MCF 10A (cell line): ENCODE data around the gene ARL5C. TPM values are rescaled to one million over a fixed set of nuclear protein-coding genes. Genes with fewer than 3 reads are reported as not detected.

Experiments
- BruUV-seq: library from RNA; stranded (reverse); fragments of 400-500 nt; replicated peaks from 2 replicates; lab custom pipeline; 2021; lab: Mats Ljungman, UMichigan
- CTCF ChIA-PET: fragments of 300-600 bp; sonication (Branson Sonifier 250); formaldehyde crosslinking; extraction: SDS; loops from one replicate; lab custom pipeline; 2021; ENCODE audit warnings: antibody characterized with exemption, inconsistent platforms; lab: Yijun Ruan, JAX
- POLR2A ChIA-PET: fragments of 300-600, 350-650 bp; sonication (Branson Sonifier 250); formaldehyde crosslinking; extraction: SDS; loops from one replicate; lab custom pipeline; 2020; ENCODE audit warnings: antibody characterized with exemption, inconsistent platforms; lab: Yijun Ruan, JAX
- DNase-seq: peaks from one replicate; pipeline ENCODE4 v3.0.0-alpha.2; 2018; ENCODE audit not compliant: unreplicated experiment
- H3K27ac Mint-ChIP-seq: one replicate; pipeline ENCODE4 v1.8.0; 2022; ENCODE audit warnings: mild to moderate bottlenecking, low read depth, mixed read lengths; ENCODE audit not compliant: unreplicated experiment
- H3K27me3 Mint-ChIP-seq: one replicate; pipeline ENCODE4 v1.8.0; 2022; ENCODE audit warnings: mixed read lengths; ENCODE audit not compliant: insufficient read depth, unreplicated experiment
- H3K36me3 Mint-ChIP-seq: one replicate; pipeline ENCODE4 v1.8.0; 2022; ENCODE audit warnings: mild to moderate bottlenecking, moderate library complexity, mixed read lengths; ENCODE audit not compliant: insufficient read depth, unreplicated experiment
- H3K4me1 Mint-ChIP-seq: one replicate; pipeline ENCODE4 v1.8.0; 2022; ENCODE audit warnings: mixed read lengths; ENCODE audit not compliant: insufficient read depth, unreplicated experiment
- H3K4me3 Mint-ChIP-seq: one replicate; pipeline ENCODE4 v1.8.0; 2022; ENCODE audit warnings: mild to moderate bottlenecking, moderate library complexity, mixed read lengths; ENCODE audit not compliant: unreplicated experiment
- H3K9me3 Mint-ChIP-seq: one replicate; pipeline ENCODE4 v1.8.0; 2022; ENCODE audit warnings: mixed read lengths; ENCODE audit not compliant: unreplicated experiment
- CTCF ChIP-seq: fragments of 200-600 bp; IDR thresholded peaks from one replicate; pipeline ENCODE4 v1.8.0; 2022; ENCODE audit warnings: antibody characterized with exemption, mild to moderate bottlenecking; ENCODE audit not compliant: unreplicated experiment
- intact Hi-C: fragments of 100-400 bp; cut with micrococcal nuclease; formaldehyde crosslinking; loops from 2 replicates; pipeline ENCODE4 v1.14.1; 2022
- total RNA-seq: library from RNA; stranded (reverse); gene quantifications from 2 replicates; pipeline ENCODE4 v1.2.3, GENCODE V29; 2022

ARL5C gene
- total RNA-seq, 1 experiment from 2014 or later: not detected

- ChIA-PET CTCF (no interaction called here), POLR2A (interaction anchor here (0.6 to 1.3 kb wide), 3 partner anchors 9 to 923 kb away, joined by 3 to 9 read pairs (median 3); no protein-coding TSS in a partner anchor)
- intact Hi-C loops: no loop called here
- Mint-ChIP-seq H3K4me3 (peak overlapping the region; percentile 63), H3K27ac (peak overlapping the region; percentile 95), H3K9me3 (no peaks in the 10 kb centered on the region), H3K4me1 (peaks cover 26% of the 10 kb centered on the region), H3K36me3 (no peaks in the 10 kb centered on the region), H3K27me3 (no peaks in the 10 kb centered on the region)
- no peak for TF ChIP-seq CTCF
- peak; percentile 86 for DNase-seq
- BruUV-seq: no TSS peak
Measured at GRCh38 chr17:39139161-39139511, 26.8 kb downstream of the ARL5C start.

GRCh38 chr17:39138431-39139160 lies 27.4 kb downstream of the ARL5C start:
- DNase-seq: no peak
- POLR2A ChIA-PET: interaction anchor here (0.6 to 1.3 kb wide), 3 partner anchors 10 to 923 kb away, joined by 3 to 9 read pairs (median 3); no protein-coding TSS in a partner anchor
- intact Hi-C loops: no loop called here
- no TSS peak for BruUV-seq
- TF ChIP-seq CTCF: no peak
- H3K27ac Mint-ChIP-seq: peak overlapping the region; percentile 95
- CTCF ChIA-PET: interaction anchor here (0.7 to 0.8 kb wide), 2 partner anchors 72 to 156 kb away, joined by 3 to 5 read pairs; no protein-coding TSS in a partner anchor
- no peaks in the 10 kb centered on the region for H3K9me3 Mint-ChIP-seq
- H3K4me3 Mint-ChIP-seq: peak overlapping the region; percentile 63
- H3K27me3 Mint-ChIP-seq: no peaks in the 10 kb centered on the region
- H3K4me1 Mint-ChIP-seq: peaks cover 21% of the 10 kb centered on the region
- H3K36me3 Mint-ChIP-seq: no peaks in the 10 kb centered on the region

- Mint-ChIP-seq H3K27me3 (no peaks in the 10 kb centered on the region), H3K27ac (no peak overlapping the region), H3K4me3 (no peak overlapping the region), H3K36me3 (no peaks in the 10 kb centered on the region), H3K4me1 (peaks cover 21% of the 10 kb centered on the region), H3K9me3 (no peaks in the 10 kb centered on the region)
- no peak for DNase-seq
- POLR2A ChIA-PET: no interaction called here
- CTCF ChIA-PET: interaction anchor here (0.6 kb wide), 2 partner anchors 18 to 176 kb away, joined by 3 to 5 read pairs; no protein-coding TSS in a partner anchor
- no TSS peak for BruUV-seq
- TF ChIP-seq CTCF: no peak
- intact Hi-C loops: no loop called here
Measured at GRCh38 chr17:39134878-39135277, 31.1 kb downstream of the ARL5C start.

GRCh38 chr17:39132192-39132610 lies 33.8 kb downstream of the ARL5C start:
- ChIA-PET CTCF (no interaction called here), POLR2A (no interaction called here)
- Mint-ChIP-seq H3K4me3 (no peak overlapping the region), H3K27ac (no peak overlapping the region), H3K4me1 (no peaks in the 10 kb centered on the region), H3K9me3 (no peaks in the 10 kb centered on the region), H3K27me3 (no peaks in the 10 kb centered on the region), H3K36me3 (no peaks in the 10 kb centered on the region)
- peak; percentile 73 for DNase-seq
- no TSS peak for BruUV-seq
- intact Hi-C loops: no loop called here
- TF ChIP-seq CTCF: no peak
